Activated T-helper 1 cell treated with anti-CD3 and anti-CD28 coated beads, Interleukin-12 subunit alpha, Interleukin-12 subunit beta, Interleukin-2, Interleukin-4 antibody, amounts not matched to agents 30 ng/mL and 10 ng/mL and 1 ng/mL, durations not matched to agents 14 hours and 24 hours and 36 hours (primary cell): ENCODE measurements around the gene OPCML. TPM values are rescaled to one million over a fixed set of nuclear protein-coding genes. Genes with fewer than 3 reads are reported as not detected.
"Not testable (repeated sequence)": the region's sequence is repeated elsewhere in the genome, so short reads cannot be mapped to it uniquely, and the experiment has no call there.

Experiments used
- DNase-seq: peaks from one replicate; pipeline ENCODE4 v3.0.0; 2021; ENCODE audit warnings: low spot score
- H3K27ac Mint-ChIP-seq: one replicate; pipeline ENCODE4 v1.8.0; 2021; ENCODE audit warnings: mild to moderate bottlenecking, mixed read lengths
- H3K27me3 Mint-ChIP-seq: one replicate; pipeline ENCODE4 v1.8.0; 2022; ENCODE audit warnings: mild to moderate bottlenecking, moderate library complexity, mixed read lengths; ENCODE audit not compliant: insufficient read depth
- H3K36me3 Mint-ChIP-seq: one replicate; pipeline ENCODE4 v1.8.0; 2021; ENCODE audit warnings: low read depth, mixed read lengths
- H3K4me1 Mint-ChIP-seq: one replicate; pipeline ENCODE4 v1.8.0; 2021; ENCODE audit warnings: low read depth, mixed read lengths
- H3K4me3 Mint-ChIP-seq: one replicate; pipeline ENCODE4 v1.8.0; 2021; ENCODE audit warnings: mild to moderate bottlenecking, moderate library complexity, mixed read lengths
- H3K9me3 Mint-ChIP-seq: one replicate; pipeline ENCODE4 v1.8.0; 2021; ENCODE audit warnings: mixed read lengths
- intact Hi-C: fragments of 100-400 bp; cut with micrococcal nuclease; formaldehyde crosslinking; loops from one replicate; pipeline ENCODE4 v1.15.1; 2024
- total RNA-seq: library from RNA; stranded (reverse); gene quantifications from 2 replicates; pipeline ENCODE4 v1.2.3, GENCODE V29; 2022

Gene OPCML
- total RNA-seq, 1 donor from 2014 or later: not detected

GRCh38 chr11:132422722-132423121 lies 1109.6 kb downstream of the OPCML start:
- no peak for DNase-seq
- no peaks in the 10 kb centered on the region for H3K36me3 Mint-ChIP-seq
- intact Hi-C loops: no loop called here
- no peaks in the 10 kb centered on the region for H3K4me1 Mint-ChIP-seq
- no peak overlapping the region for H3K4me3 Mint-ChIP-seq
- no peaks in the 10 kb centered on the region for H3K27me3 Mint-ChIP-seq
- H3K9me3 Mint-ChIP-seq: no peaks in the 10 kb centered on the region
- H3K27ac Mint-ChIP-seq: no peak overlapping the region

- no peaks in the 10 kb centered on the region for H3K9me3 Mint-ChIP-seq
- H3K4me3 Mint-ChIP-seq: no peak overlapping the region
- no peak for DNase-seq
- no peak overlapping the region for H3K27ac Mint-ChIP-seq
- H3K36me3 Mint-ChIP-seq: no peaks in the 10 kb centered on the region
- H3K4me1 Mint-ChIP-seq: no peaks in the 10 kb centered on the region
- H3K27me3 Mint-ChIP-seq: no peaks in the 10 kb centered on the region
- intact Hi-C loops: no loop called here
Measured at GRCh38 chr11:132421555-132421954, 1110.7 kb downstream of the OPCML start.

GRCh38 chr11:132414451-132414850 lies 1117.8 kb downstream of the OPCML start:
- Mint-ChIP-seq H3K4me1 (no peaks in the 10 kb centered on the region), H3K36me3 (no peaks in the 10 kb centered on the region), H3K27ac (no peak overlapping the region), H3K9me3 (no peaks in the 10 kb centered on the region), H3K27me3 (no peaks in the 10 kb centered on the region), H3K4me3 (no peak overlapping the region)
- no peak for DNase-seq
- intact Hi-C loops: no loop called here

GRCh38 chr11:132410383-132410782 lies 1121.9 kb downstream of the OPCML start:
- Mint-ChIP-seq H3K27ac (no peak overlapping the region), H3K36me3 (no peaks in the 10 kb centered on the region), H3K27me3 (no peaks in the 10 kb centered on the region), H3K9me3 (no peaks in the 10 kb centered on the region), H3K4me3 (no peak overlapping the region), H3K4me1 (no peaks in the 10 kb centered on the region)
- no peak for DNase-seq
- intact Hi-C loops: no loop called here

- intact Hi-C loops: no loop called here
- Mint-ChIP-seq H3K36me3 (no peaks in the 10 kb centered on the region), H3K27ac (no peak overlapping the region), H3K9me3 (no peaks in the 10 kb centered on the region), H3K4me1 (no peaks in the 10 kb centered on the region), H3K4me3 (no peak overlapping the region), H3K27me3 (no peaks in the 10 kb centered on the region)
- no peak for DNase-seq
Measured at GRCh38 chr11:132409573-132410355, 1122.5 kb downstream of the OPCML start.

- Mint-ChIP-seq H3K4me1 (no peaks in the 10 kb centered on the region), H3K36me3 (no peaks in the 10 kb centered on the region), H3K27ac (no peak overlapping the region), H3K4me3 (no peak overlapping the region), H3K27me3 (no peaks in the 10 kb centered on the region), H3K9me3 (no peaks in the 10 kb centered on the region)
- intact Hi-C loops: no loop called here
- DNase-seq: no peak
Measured at GRCh38 chr11:132408877-132409276, 1123.4 kb downstream of the OPCML start.

- DNase-seq: no peak
- no peaks in the 10 kb centered on the region for H3K36me3 Mint-ChIP-seq
- H3K27ac Mint-ChIP-seq: no peak overlapping the region
- no peaks in the 10 kb centered on the region for H3K9me3 Mint-ChIP-seq
- intact Hi-C loops: no loop called here
- H3K27me3 Mint-ChIP-seq: no peaks in the 10 kb centered on the region
- no peak overlapping the region for H3K4me3 Mint-ChIP-seq
- no peaks in the 10 kb centered on the region for H3K4me1 Mint-ChIP-seq
Measured at GRCh38 chr11:132405728-132406127, 1126.6 kb downstream of the OPCML start.

- intact Hi-C loops: no loop called here
- no peak for DNase-seq
- no peak overlapping the region for H3K27ac Mint-ChIP-seq
- no peaks in the 10 kb centered on the region for H3K27me3 Mint-ChIP-seq
- peaks cover 14% of the 10 kb centered on the region for H3K9me3 Mint-ChIP-seq
- no peaks in the 10 kb centered on the region for H3K4me1 Mint-ChIP-seq
- H3K4me3 Mint-ChIP-seq: no peak overlapping the region
- H3K36me3 Mint-ChIP-seq: no peaks in the 10 kb centered on the region
Measured at GRCh38 chr11:132402071-132402684, 1130.1 kb downstream of the OPCML start.

- DNase-seq: no peak
- Mint-ChIP-seq H3K27me3 (no peaks in the 10 kb centered on the region), H3K4me1 (no peaks in the 10 kb centered on the region), H3K36me3 (no peaks in the 10 kb centered on the region), H3K9me3 (peaks cover 19% of the 10 kb centered on the region), H3K27ac (no peak overlapping the region), H3K4me3 (no peak overlapping the region)
- intact Hi-C loops: no loop called here
Measured at GRCh38 chr11:132396318-132396717, 1136.0 kb downstream of the OPCML start.

GRCh38 chr11:132395434-132395833 lies 1136.9 kb downstream of the OPCML start:
- intact Hi-C loops: no loop called here
- DNase-seq: no peak
- Mint-ChIP-seq H3K36me3 (no peaks in the 10 kb centered on the region), H3K9me3 (peaks cover 21% of the 10 kb centered on the region), H3K4me1 (no peaks in the 10 kb centered on the region), H3K27ac (no peak overlapping the region), H3K4me3 (no peak overlapping the region), H3K27me3 (no peaks in the 10 kb centered on the region)

GRCh38 chr11:132379540-132379939 lies 1152.8 kb downstream of the OPCML start:
- peaks cover 2% of the 10 kb centered on the region for H3K27me3 Mint-ChIP-seq
- no peak for DNase-seq
- intact Hi-C loops: no loop called here
- H3K36me3 Mint-ChIP-seq: no peaks in the 10 kb centered on the region
- H3K27ac Mint-ChIP-seq: no peak overlapping the region
- no peak overlapping the region for H3K4me3 Mint-ChIP-seq
- H3K4me1 Mint-ChIP-seq: no peaks in the 10 kb centered on the region
- H3K9me3 Mint-ChIP-seq: peaks cover 24% of the 10 kb centered on the region

- peaks cover 6% of the 10 kb centered on the region for H3K9me3 Mint-ChIP-seq
- intact Hi-C loops: no loop called here
Measured at GRCh38 chr11:132373405-132374143, 1158.7 kb downstream of the OPCML start.

GRCh38 chr11:132370114-132370513 lies 1162.2 kb downstream of the OPCML start:
- intact Hi-C loops, H3K36me3 Mint-ChIP-seq, H3K27ac Mint-ChIP-seq, H3K27me3 Mint-ChIP-seq, H3K9me3 Mint-ChIP-seq, H3K4me1 Mint-ChIP-seq, H3K4me3 Mint-ChIP-seq, DNase-seq: not testable (repeated sequence)

More at GRCh38 chr11:132373405-132374143, 1158.7 kb downstream of the OPCML start:
- H3K27me3 Mint-ChIP-seq: no peaks in the 10 kb centered on the region
- no peak for DNase-seq
- no peaks in the 10 kb centered on the region for H3K36me3 Mint-ChIP-seq
- H3K27ac Mint-ChIP-seq: no peak overlapping the region
- H3K4me1 Mint-ChIP-seq: no peaks in the 10 kb centered on the region
- no peak overlapping the region for H3K4me3 Mint-ChIP-seq
